WTC11 (cell line): ENCODE results near the gene VWA7. TPM values are rescaled to one million over a fixed set of nuclear protein-coding genes. Genes with fewer than 3 reads are reported as not detected.
A peak's percentile ranks its signal among the peaks of the same experiment; 100 is the strongest.
"Not testable (repeated sequence)": the region's sequence is repeated elsewhere in the genome, so short reads cannot be mapped to it uniquely, and the experiment has no call there.

ENCODE experiments used
- ATAC-seq: fragments of 200-7000 bp; cut with Tn5 transposase; 2 replicates; pipeline ENCODE4 v1.10.0; 2021; ENCODE audit warnings: mild to moderate bottlenecking, moderate library complexity
- CTCF ChIA-PET: fragments of 300-600 bp; sonication (Branson Sonifier 250); formaldehyde crosslinking; loops from one replicate; lab custom pipeline; 2021; ENCODE audit warnings: antibody characterized with exemption; lab: Charles Lee
- POLR2A ChIA-PET: fragments of 350-600 bp; sonication (Branson Sonifier 250); formaldehyde crosslinking; loops from one replicate; lab custom pipeline; 2021; ENCODE audit warnings: antibody characterized with exemption; lab: Charles Lee
- DNase-seq: peaks from one replicate; pipeline ENCODE4 v3.0.0; 2021; ENCODE audit warnings: low spot score
- H3K27ac Mint-ChIP-seq: 2 replicates; pipeline ENCODE4 v1.8.0; 2021; ENCODE audit warnings: mixed read lengths
- H3K27me3 Mint-ChIP-seq: 2 replicates; pipeline ENCODE4 v1.8.0; 2021; ENCODE audit warnings: low read depth, mild to moderate bottlenecking, moderate library complexity, mixed read lengths
- H3K36me3 Mint-ChIP-seq: 2 replicates; pipeline ENCODE4 v1.8.0; 2021; ENCODE audit warnings: mixed read lengths
- H3K4me1 Mint-ChIP-seq: 2 replicates; pipeline ENCODE4 v1.8.0; 2022; ENCODE audit warnings: mixed read lengths
- H3K4me3 Mint-ChIP-seq: 2 replicates; pipeline ENCODE4 v1.8.0; 2021; ENCODE audit warnings: mild to moderate bottlenecking, moderate library complexity, mixed read lengths
- H3K9me3 Mint-ChIP-seq: 2 replicates; pipeline ENCODE4 v1.8.0; 2021; ENCODE audit warnings: mixed read lengths
- ARID4B ChIP-seq: sonication (generic); formaldehyde crosslinking; IDR thresholded peaks from 2 replicates; pipeline ENCODE4 v1.8.0; 2023; ENCODE audit warnings: missing genetic modification reagents, mild to moderate bottlenecking, borderline replicate concordance
- ATF1 ChIP-seq: sonication (generic); formaldehyde crosslinking; IDR thresholded peaks from 2 replicates; pipeline ENCODE4 v1.8.1; 2023; ENCODE audit warnings: mild to moderate bottlenecking, moderate library complexity, missing genetic modification reagents
- CREB1 ChIP-seq: sonication (generic); formaldehyde crosslinking; IDR thresholded peaks from 2 replicates; pipeline ENCODE4 v1.8.0; 2023; ENCODE audit warnings: mild to moderate bottlenecking, missing genetic modification reagents
- ELF4 ChIP-seq: sonication (generic); formaldehyde crosslinking; IDR thresholded peaks from 2 replicates; pipeline ENCODE4 v1.8.1; 2022; ENCODE audit warnings: low read depth, mild to moderate bottlenecking, moderate library complexity, missing genetic modification reagents
- ESRRA ChIP-seq: sonication (generic); formaldehyde crosslinking; IDR thresholded peaks from 2 replicates; pipeline ENCODE4 v1.8.1; 2022; ENCODE audit warnings: mild to moderate bottlenecking, missing genetic modification reagents, borderline replicate concordance
- ETV6 ChIP-seq: sonication (generic); formaldehyde crosslinking; IDR thresholded peaks from 2 replicates; pipeline ENCODE4 v1.8.1; 2022; ENCODE audit warnings: mild to moderate bottlenecking, missing genetic modification reagents
- FOXK1 ChIP-seq: sonication (generic); formaldehyde crosslinking; IDR thresholded peaks from 2 replicates; pipeline ENCODE4 v1.8.0; 2022; ENCODE audit warnings: mild to moderate bottlenecking, moderate library complexity, missing genetic modification reagents
- GTF2I ChIP-seq: fragments of 250-450 bp; sonication (Bioruptor Pico); conservative IDR thresholded peaks from 2 replicates; pipeline ENCODE4 v1.4.0; 2021; ENCODE audit warnings: mild to moderate bottlenecking
- JUN ChIP-seq: sonication (generic); formaldehyde crosslinking; IDR thresholded peaks from 2 replicates; pipeline ENCODE4 v1.8.0; 2023; ENCODE audit warnings: mild to moderate bottlenecking, missing genetic modification reagents
- KAT7 ChIP-seq: sonication (generic); formaldehyde crosslinking; IDR thresholded peaks from 2 replicates; pipeline ENCODE4 v1.8.1; 2023; ENCODE audit warnings: missing genetic modification reagents, mild to moderate bottlenecking, borderline replicate concordance
- NFYB ChIP-seq: sonication (generic); formaldehyde crosslinking; conservative IDR thresholded peaks from 2 replicates; pipeline ENCODE4 v1.8.0; 2022; ENCODE audit warnings: low read depth, missing genetic modification reagents
- OVOL2 ChIP-seq: fragments of 250-450 bp; sonication (Bioruptor Pico); IDR thresholded peaks from 2 replicates; pipeline ENCODE4 v1.9.0; 2021; ENCODE audit warnings: mild to moderate bottlenecking, borderline replicate concordance
- TCF7 ChIP-seq: sonication (generic); formaldehyde crosslinking; IDR thresholded peaks from 2 replicates; pipeline ENCODE4 v1.8.0; 2022; ENCODE audit warnings: mild to moderate bottlenecking, low read depth, missing genetic modification reagents, moderate library complexity
- ZBTB43 ChIP-seq: sonication (generic); formaldehyde crosslinking; IDR thresholded peaks from 2 replicates; pipeline ENCODE4 v1.8.1; 2023; ENCODE audit warnings: mild to moderate bottlenecking, missing genetic modification reagents
- ZNF121 ChIP-seq: sonication (generic); formaldehyde crosslinking; IDR thresholded peaks from 2 replicates; pipeline ENCODE4 v1.8.0; 2023; ENCODE audit warnings: missing genetic modification reagents
- ZNF232 ChIP-seq: sonication (generic); formaldehyde crosslinking; IDR thresholded peaks from 2 replicates; pipeline ENCODE4 v1.8.0; 2022; ENCODE audit warnings: mild to moderate bottlenecking, missing genetic modification reagents
- ZNF416 ChIP-seq: fragments of 250-450 bp; sonication (Bioruptor Pico); IDR thresholded peaks from 2 replicates; pipeline ENCODE4 v1.9.0; 2021; ENCODE audit warnings: mild to moderate bottlenecking, inconsistent platforms
- total RNA-seq: library from RNA; stranded (reverse); gene quantifications from 3 replicates; pipeline ENCODE4 v1.2.3, GENCODE V29; 2021
- TF ChIP-seq, protein P1 (sequence below): sonication (generic); formaldehyde crosslinking; IDR thresholded peaks from 2 replicates; pipeline ENCODE4 v1.8.0; 2022; ENCODE audit warnings: mild to moderate bottlenecking, missing genetic modification reagents
- TF ChIP-seq, protein P2 (sequence below): sonication (generic); formaldehyde crosslinking; IDR thresholded peaks from 2 replicates; pipeline ENCODE4 v1.8.0; 2022; ENCODE audit warnings: mild to moderate bottlenecking, missing genetic modification reagents
- TF ChIP-seq, protein P3 (sequence below): sonication (generic); formaldehyde crosslinking; conservative IDR thresholded peaks from 2 replicates; pipeline ENCODE4 v1.8.1; 2023; ENCODE audit warnings: mild to moderate bottlenecking, low read depth, missing genetic modification reagents, moderate library complexity

VWA7 gene
- total RNA-seq, 1 experiment from 2014 or later: 1.8 TPM

GRCh38 chr6:31811645-31812044, 34.5 kb upstream of the VWA7 start:
- ATAC-seq (no peak), DNase-seq (no peak)
- CTCF ChIA-PET: interaction anchor here (1.7 kb wide), 1 partner anchor 16 kb away, joined by 6 read pairs; the partner anchor contains the start of gene VARS1
- no peak for TF ChIP-seq ZNF232 (CRISPR knock-in tag)
- no peak for TF ChIP-seq CREB1 (CRISPR knock-in tag)
- no peak for TF ChIP-seq GTF2I (CRISPR knock-in tag)
- no peak for TF ChIP-seq ZNF416 (CRISPR knock-in tag)
- no peak for TF ChIP-seq OVOL2
- TF ChIP-seq, protein P1, sequence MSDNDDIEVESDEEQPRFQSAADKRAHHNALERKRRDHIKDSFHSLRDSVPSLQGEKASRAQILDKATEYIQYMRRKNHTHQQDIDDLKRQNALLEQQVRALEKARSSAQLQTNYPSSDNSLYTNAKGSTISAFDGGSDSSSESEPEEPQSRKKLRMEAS (CRISPR knock-in tag): no peak
- no peaks in the 10 kb centered on the region for H3K9me3 Mint-ChIP-seq
- no peaks in the 10 kb centered on the region for H3K36me3 Mint-ChIP-seq
- no peak overlapping the region for H3K4me3 Mint-ChIP-seq
- POLR2A ChIA-PET: no interaction called here
- H3K4me1 Mint-ChIP-seq: peaks cover 7% of the 10 kb centered on the region
- no peaks in the 10 kb centered on the region; the same call in 1 of the 2 replicates for H3K27me3 Mint-ChIP-seq
- H3K27ac Mint-ChIP-seq: no peak overlapping the region

DNA sequence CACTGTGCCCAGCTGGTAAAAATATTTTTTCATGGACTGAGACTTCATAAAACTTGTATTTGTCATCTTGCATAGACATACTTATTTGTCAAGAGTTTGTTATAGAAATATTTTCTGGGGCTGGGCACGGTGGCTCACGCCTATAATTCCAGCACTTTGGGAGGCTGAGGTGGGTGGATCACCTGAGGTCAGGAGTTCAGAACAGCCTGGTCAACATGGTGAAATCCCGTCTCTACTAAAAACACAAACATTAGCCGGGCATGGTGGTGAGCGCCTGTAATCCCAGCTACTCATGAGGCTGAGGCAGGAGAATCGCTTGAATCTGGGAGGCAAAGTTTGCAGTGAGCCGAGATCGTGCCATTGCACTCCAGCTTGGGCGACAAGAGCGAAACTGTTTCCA, 31.5 kb upstream of the VWA7 start:
- H3K27ac Mint-ChIP-seq, DNase-seq, POLR2A ChIA-PET, H3K36me3 Mint-ChIP-seq, H3K9me3 Mint-ChIP-seq, H3K27me3 Mint-ChIP-seq, H3K4me3 Mint-ChIP-seq, ATAC-seq: not testable (repeated sequence)
- H3K4me1 Mint-ChIP-seq: peaks cover 11% of the 10 kb centered on the region
- CTCF ChIA-PET: interaction anchor here (1.1 kb wide), 1 partner anchor 13 kb away, joined by 3 read pairs; no protein-coding TSS in a partner anchor

DNA sequence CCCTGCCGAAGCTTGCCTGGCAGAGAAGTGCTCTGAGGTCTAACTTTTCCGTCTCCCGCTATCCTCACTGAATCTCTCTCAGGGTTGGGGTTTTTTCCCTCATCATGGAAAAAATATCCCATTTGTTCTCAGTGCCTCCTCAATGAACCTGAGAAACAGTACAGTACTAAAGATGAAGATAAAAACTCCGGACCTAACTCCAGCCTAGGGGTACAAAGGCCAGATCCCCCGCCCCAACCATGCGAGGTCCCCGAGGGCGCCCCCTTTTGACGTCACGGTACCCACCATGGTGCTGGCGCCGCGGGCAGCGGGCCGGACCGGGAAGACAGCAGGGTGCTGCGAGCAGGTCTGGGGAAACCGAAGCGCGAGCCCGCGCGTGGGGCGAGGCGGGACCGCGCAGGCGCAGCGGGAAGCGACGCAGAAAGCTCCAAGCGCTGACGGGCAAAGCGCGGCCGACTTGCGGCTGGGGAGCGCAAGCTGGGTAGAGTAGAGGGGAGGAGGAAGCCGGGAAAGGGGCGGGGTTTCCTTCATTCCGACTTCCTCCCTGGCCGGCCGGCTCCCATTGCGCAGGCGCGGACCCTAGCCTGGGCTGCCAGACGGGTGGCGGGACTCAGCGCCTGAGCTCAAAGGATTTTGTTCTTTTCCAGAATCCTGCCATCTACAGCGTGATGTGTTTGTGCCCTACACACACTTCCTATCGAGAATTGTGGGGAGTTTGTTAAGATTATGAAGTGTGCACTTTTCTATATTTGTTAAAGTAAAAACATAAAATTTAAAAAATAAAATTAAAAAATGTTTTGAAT, 29.5 kb upstream of the VWA7 start, which contains the start of gene LSM2:
Gene LSM2 (minus strand): TSS at position 497 of the 803 bp plus-strand sequence. CDS start 209 bp downstream, at position 288.
- H3K27me3 Mint-ChIP-seq: no peaks in the 10 kb centered on the region; the same call in 1 of the 2 replicates
- H3K27ac Mint-ChIP-seq: peak within 1 kb of the TSS; percentile 99
- DNase-seq (peak; percentile 98), ATAC-seq (peak; percentile 95)
- no peaks in the 10 kb centered on the region for H3K9me3 Mint-ChIP-seq
- H3K4me1 Mint-ChIP-seq: peaks cover 9% of the 10 kb centered on the region
- ChIA-PET POLR2A (interaction anchor here (0.6 to 1.9 kb wide), 12 partner anchors 7 to 166 kb away, joined by 3 to 23 read pairs (median 4); partner anchors contain the start of genes DXO, HSPA1A, HSPA1B and HSPA1L), CTCF (interaction anchor here (0.6 to 2.7 kb wide), 26 partner anchors 9 to 260 kb away, joined by 3 to 30 read pairs (median 4); partner anchors contain the start of genes ATP6V1G2, C6orf47, DDAH2 and HSPA1A)
- H3K36me3 Mint-ChIP-seq: peaks cover 17% of the 10 kb centered on the region
- H3K4me3 Mint-ChIP-seq: peak within 1 kb of the TSS; percentile 99
- TF ChIP-seq ETV6 (CRISPR knock-in tag) (peak; percentile 90; the same call in 1 of the 2 replicates), ATF1 (CRISPR knock-in tag) (peak; percentile 83; the same call in 1 of the 2 replicates), ESRRA (CRISPR knock-in tag) (peak; percentile 65; the same call in 1 of the 2 replicates), FOXK1 (peak; percentile 86), ARID4B (CRISPR knock-in tag) (peak; percentile 56; the same call in 1 of the 2 replicates), ZNF121 (CRISPR knock-in tag) (no peak), ZBTB43 (CRISPR knock-in tag) (peak; percentile 73; the same call in 1 of the 2 replicates), ELF4 (0 out of 2 replicates have a peak, but pooled peaks have one; percentile 40), TCF7 (CRISPR knock-in tag) (no peak), JUN (no peak), NFYB (CRISPR knock-in tag) (no peak), GTF2I (CRISPR knock-in tag) (no peak), KAT7 (CRISPR knock-in tag) (peak; percentile 94)
- TF ChIP-seq, protein P2, sequence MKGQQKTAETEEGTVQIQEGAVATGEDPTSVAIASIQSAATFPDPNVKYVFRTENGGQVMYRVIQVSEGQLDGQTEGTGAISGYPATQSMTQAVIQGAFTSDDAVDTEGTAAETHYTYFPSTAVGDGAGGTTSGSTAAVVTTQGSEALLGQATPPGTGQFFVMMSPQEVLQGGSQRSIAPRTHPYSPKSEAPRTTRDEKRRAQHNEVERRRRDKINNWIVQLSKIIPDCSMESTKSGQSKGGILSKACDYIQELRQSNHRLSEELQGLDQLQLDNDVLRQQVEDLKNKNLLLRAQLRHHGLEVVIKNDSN: 0 out of 2 replicates have a peak, but pooled peaks have one; percentile 36
- TF ChIP-seq, protein P3, sequence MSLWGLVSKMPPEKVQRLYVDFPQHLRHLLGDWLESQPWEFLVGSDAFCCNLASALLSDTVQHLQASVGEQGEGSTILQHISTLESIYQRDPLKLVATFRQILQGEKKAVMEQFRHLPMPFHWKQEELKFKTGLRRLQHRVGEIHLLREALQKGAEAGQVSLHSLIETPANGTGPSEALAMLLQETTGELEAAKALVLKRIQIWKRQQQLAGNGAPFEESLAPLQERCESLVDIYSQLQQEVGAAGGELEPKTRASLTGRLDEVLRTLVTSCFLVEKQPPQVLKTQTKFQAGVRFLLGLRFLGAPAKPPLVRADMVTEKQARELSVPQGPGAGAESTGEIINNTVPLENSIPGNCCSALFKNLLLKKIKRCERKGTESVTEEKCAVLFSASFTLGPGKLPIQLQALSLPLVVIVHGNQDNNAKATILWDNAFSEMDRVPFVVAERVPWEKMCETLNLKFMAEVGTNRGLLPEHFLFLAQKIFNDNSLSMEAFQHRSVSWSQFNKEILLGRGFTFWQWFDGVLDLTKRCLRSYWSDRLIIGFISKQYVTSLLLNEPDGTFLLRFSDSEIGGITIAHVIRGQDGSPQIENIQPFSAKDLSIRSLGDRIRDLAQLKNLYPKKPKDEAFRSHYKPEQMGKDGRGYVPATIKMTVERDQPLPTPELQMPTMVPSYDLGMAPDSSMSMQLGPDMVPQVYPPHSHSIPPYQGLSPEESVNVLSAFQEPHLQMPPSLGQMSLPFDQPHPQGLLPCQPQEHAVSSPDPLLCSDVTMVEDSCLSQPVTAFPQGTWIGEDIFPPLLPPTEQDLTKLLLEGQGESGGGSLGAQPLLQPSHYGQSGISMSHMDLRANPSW: no peak
